HepG2 (cell line): ENCODE measurements around the gene FAM240A. TPM values are rescaled to one million over a fixed set of nuclear protein-coding genes. Genes with fewer than 3 reads are reported as not detected.

Experiments
- CENPT ChIP-seq: sonication (generic); formaldehyde crosslinking; IDR thresholded peaks from 2 replicates; pipeline ENCODE4 v1.8.0; 2022; ENCODE audit warnings: low read depth, mild to moderate bottlenecking, moderate library complexity, missing genetic modification reagents
- CREM ChIP-seq, 2 experiments: sonication (generic) in 1 of 2; formaldehyde crosslinking in 1 of 2; IDR thresholded peaks; 2 replicates each; pipeline versions ENCODE4 v1.4.0 to v1.6.1; 2016 to 2020; ENCODE audit warnings: antibody characterized with exemption in 1 of 2, mild to moderate bottlenecking in 1 of 2, missing genetic modification reagents in 1 of 2
- EED ChIP-seq: sonication (generic); formaldehyde crosslinking; IDR thresholded peaks from 2 replicates; pipeline ENCODE4 v1.5.0; 2020; ENCODE audit warnings: mild to moderate bottlenecking, missing genetic modification reagents
- EP300 ChIP-seq, 3 experiments: sonication (generic) in 1 of 3; formaldehyde crosslinking in 1 of 3; IDR thresholded peaks; 2 replicates each; pipeline versions ENCODE4 v1.5.1 to v1.6.1; 2011 to 2020; ENCODE audit warnings: low read depth in 2 of 3, low read length in 2 of 3, borderline replicate concordance in 1 of 3, improper control_type of control experiment in 1 of 3, mild to moderate bottlenecking in 1 of 3, missing genetic modification reagents in 1 of 3, moderate library complexity in 1 of 3
- MTA3 ChIP-seq: sonication (generic); formaldehyde crosslinking; IDR thresholded peaks from 2 replicates; pipeline ENCODE4 v1.4.0; 2020; ENCODE audit warnings: missing genetic modification reagents
- NFRKB ChIP-seq: fragments of 450-650 bp; IDR thresholded peaks from 2 replicates; pipeline ENCODE4 v1.6.1; 2017
- ONECUT2 ChIP-seq: sonication (generic); formaldehyde crosslinking; IDR thresholded peaks from 2 replicates; pipeline ENCODE4 v1.4.0; 2020; ENCODE audit warnings: missing genetic modification reagents
- PHB2 ChIP-seq: fragments of 450-650 bp; IDR thresholded peaks from 2 replicates; pipeline ENCODE4 v1.6.1; 2018; ENCODE audit not compliant: partially characterized antibody
- PHF21A ChIP-seq: sonication (generic); formaldehyde crosslinking; IDR thresholded peaks from 2 replicates; pipeline ENCODE4 v1.5.0; 2020; ENCODE audit warnings: mild to moderate bottlenecking, missing genetic modification reagents
- POLR2G ChIP-seq: fragments of 200-400 bp; formaldehyde crosslinking; IDR thresholded peaks from 2 replicates; pipeline ENCODE4 v1.6.1; 2018; ENCODE audit warnings: mild to moderate bottlenecking, low read depth, low read length, moderate library complexity
- SALL1 ChIP-seq: sonication (generic); formaldehyde crosslinking; IDR thresholded peaks from 2 replicates; pipeline ENCODE4 v1.8.0; 2022; ENCODE audit warnings: mild to moderate bottlenecking, missing genetic modification reagents
- SP5 ChIP-seq: IDR thresholded peaks from 2 replicates; pipeline ENCODE4 v1.6.1; 2016; ENCODE audit warnings: low read depth, borderline replicate concordance
- TCF7 ChIP-seq: sonication (generic); IDR thresholded peaks from 2 replicates; pipeline ENCODE4 v1.6.1; 2016; ENCODE audit warnings: antibody characterized with exemption, low read depth
- ZKSCAN8 ChIP-seq: IDR thresholded peaks from 2 replicates; pipeline ENCODE4 v1.6.1; 2016; ENCODE audit warnings: borderline replicate concordance, missing genetic modification reagents, missing compliant biosample characterization
- ZNF274 ChIP-seq: sonication (generic); formaldehyde crosslinking; IDR thresholded peaks from 2 replicates; pipeline ENCODE4 v1.5.1; 2020; ENCODE audit warnings: mild to moderate bottlenecking, missing genetic modification reagents
- ZNF614 ChIP-seq: IDR thresholded peaks from 2 replicates; pipeline ENCODE4 v1.6.1; 2018; ENCODE audit warnings: missing biosample characterization, missing genetic modification reagents, inconsistent platforms, borderline replicate concordance
- polyA plus RNA-seq, 8 experiments: library from polyadenylated mRNA; depleted of rRNA in 3 of 8; stranded (reverse) in 7 of 8; unstranded in 1 of 8; fragments of >200 nt; fragmentation: Illumina TruSeq in 4 of 8; extraction: Trizol in 4 of 8; gene quantifications; 2 replicates each; pipeline versions ENCODE4 v1.2.1 to v1.2.3, GENCODE V29; 2011 to 2016; ENCODE audit warnings: low read depth in 4 of 8, missing spikeins in 1 of 8, mixed read lengths in 1 of 8; ENCODE audit not compliant: insufficient read depth in 1 of 8
- total RNA-seq, 5 experiments: library from RNA; depleted of rRNA; stranded (reverse); fragments of >200 nt; fragmentation: Illumina TruSeq; extraction: Trizol; gene quantifications; 2 replicates each; pipeline ENCODE4 v1.2.3, GENCODE V29; 2016; ENCODE audit warnings: low read depth in 1 of 5
- TF ChIP-seq, protein P1 (sequence below): sonication (generic); formaldehyde crosslinking; IDR thresholded peaks from 2 replicates; pipeline ENCODE4 v1.5.1; 2020; ENCODE audit warnings: mild to moderate bottlenecking, missing genetic modification reagents, borderline replicate concordance
- TF ChIP-seq, protein P2 (sequence below): sonication (generic); formaldehyde crosslinking; IDR thresholded peaks from 2 replicates; pipeline ENCODE4 v1.4.0; 2020; ENCODE audit warnings: missing genetic modification reagents, borderline replicate concordance
- TF ChIP-seq, protein P3 (sequence below): IDR thresholded peaks from 2 replicates; pipeline ENCODE4 v1.6.1; 2016; ENCODE audit warnings: mild to moderate bottlenecking
- TF ChIP-seq, protein P4 (sequence below): IDR thresholded peaks from 2 replicates; pipeline ENCODE4 v1.6.1; 2016; ENCODE audit warnings: missing genetic modification reagents, missing compliant biosample characterization

FAM240A gene
- total and polyA plus RNA-seq, 2 of the 13 experiments (the other 11 are each of a cell fraction or from before 2014, with no cell fraction given), result not detected

DNA sequence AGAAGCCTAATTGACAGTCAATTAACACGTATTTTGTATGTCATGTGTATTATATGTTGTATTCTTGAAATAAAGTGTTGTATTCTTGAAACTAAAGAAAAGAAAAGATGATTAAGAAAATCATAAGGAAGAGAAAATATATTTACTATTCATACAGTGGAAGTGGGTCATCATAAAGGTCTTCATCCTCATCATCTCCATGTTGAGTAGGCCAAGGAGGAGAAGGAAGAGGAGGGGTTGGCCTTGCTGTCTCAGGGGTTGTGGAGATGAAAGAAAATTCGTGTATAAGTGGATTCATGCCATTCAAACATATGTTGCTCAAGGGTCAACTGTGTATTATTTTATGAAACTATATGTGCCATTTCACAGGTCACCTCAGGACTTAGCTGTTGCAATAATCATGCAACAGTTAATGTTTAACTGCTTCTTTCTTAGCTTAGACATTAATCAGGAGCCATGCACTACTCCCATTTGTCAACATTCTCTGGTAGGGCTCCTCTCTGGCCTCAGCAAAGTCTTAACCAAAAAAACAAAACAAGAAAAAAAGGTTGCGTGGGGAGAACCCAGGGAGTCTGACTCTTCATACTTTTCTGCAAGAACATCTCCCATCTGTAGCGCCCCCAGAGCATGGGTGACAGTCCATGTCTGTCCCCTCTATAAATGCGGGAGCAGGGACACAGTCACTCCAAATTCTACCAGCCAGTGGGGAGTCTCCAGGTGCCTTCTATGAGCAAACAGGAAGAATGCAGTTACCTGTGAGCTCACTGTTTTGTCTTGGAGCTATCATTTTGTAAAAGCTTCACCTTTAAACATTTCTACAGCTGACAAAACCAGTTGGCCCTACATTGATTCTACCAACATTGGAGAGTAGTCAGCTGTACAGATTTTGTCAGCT lies 26.3 kb upstream of the FAM240A start (continued):
- TF ChIP-seq, protein P1, sequence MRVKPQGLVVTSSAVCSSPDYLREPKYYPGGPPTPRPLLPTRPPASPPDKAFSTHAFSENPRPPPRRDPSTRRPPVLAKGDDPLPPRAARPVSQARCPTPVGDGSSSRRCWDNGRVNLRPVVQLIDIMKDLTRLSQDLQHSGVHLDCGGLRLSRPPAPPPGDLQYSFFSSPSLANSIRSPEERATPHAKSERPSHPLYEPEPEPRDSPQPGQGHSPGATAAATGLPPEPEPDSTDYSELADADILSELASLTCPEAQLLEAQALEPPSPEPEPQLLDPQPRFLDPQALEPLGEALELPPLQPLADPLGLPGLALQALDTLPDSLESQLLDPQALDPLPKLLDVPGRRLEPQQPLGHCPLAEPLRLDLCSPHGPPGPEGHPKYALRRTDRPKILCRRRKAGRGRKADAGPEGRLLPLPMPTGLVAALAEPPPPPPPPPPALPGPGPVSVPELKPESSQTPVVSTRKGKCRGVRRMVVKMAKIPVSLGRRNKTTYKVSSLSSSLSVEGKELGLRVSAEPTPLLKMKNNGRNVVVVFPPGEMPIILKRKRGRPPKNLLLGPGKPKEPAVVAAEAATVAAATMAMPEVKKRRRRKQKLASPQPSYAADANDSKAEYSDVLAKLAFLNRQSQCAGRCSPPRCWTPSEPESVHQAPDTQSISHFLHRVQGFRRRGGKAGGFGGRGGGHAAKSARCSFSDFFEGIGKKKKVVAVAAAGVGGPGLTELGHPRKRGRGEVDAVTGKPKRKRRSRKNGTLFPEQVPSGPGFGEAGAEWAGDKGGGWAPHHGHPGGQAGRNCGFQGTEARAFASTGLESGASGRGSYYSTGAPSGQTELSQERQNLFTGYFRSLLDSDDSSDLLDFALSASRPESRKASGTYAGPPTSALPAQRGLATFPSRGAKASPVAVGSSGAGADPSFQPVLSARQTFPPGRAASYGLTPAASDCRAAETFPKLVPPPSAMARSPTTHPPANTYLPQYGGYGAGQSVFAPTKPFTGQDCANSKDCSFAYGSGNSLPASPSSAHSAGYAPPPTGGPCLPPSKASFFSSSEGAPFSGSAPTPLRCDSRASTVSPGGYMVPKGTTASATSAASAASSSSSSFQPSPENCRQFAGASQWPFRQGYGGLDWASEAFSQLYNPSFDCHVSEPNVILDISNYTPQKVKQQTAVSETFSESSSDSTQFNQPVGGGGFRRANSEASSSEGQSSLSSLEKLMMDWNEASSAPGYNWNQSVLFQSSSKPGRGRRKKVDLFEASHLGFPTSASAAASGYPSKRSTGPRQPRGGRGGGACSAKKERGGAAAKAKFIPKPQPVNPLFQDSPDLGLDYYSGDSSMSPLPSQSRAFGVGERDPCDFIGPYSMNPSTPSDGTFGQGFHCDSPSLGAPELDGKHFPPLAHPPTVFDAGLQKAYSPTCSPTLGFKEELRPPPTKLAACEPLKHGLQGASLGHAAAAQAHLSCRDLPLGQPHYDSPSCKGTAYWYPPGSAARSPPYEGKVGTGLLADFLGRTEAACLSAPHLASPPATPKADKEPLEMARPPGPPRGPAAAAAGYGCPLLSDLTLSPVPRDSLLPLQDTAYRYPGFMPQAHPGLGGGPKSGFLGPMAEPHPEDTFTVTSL (CRISPR knock-in tag), result peak; percentile 33; the same call in 1 of the 2 replicates
- no peak for TF ChIP-seq CENPT (CRISPR knock-in tag)
- TF ChIP-seq ZNF274 (CRISPR knock-in tag), result no peak
- 0 out of 2 replicates have a peak, but pooled peaks have one; percentile 29 for TF ChIP-seq TCF7
- no peak for TF ChIP-seq NFRKB
- TF ChIP-seq, protein P2, sequence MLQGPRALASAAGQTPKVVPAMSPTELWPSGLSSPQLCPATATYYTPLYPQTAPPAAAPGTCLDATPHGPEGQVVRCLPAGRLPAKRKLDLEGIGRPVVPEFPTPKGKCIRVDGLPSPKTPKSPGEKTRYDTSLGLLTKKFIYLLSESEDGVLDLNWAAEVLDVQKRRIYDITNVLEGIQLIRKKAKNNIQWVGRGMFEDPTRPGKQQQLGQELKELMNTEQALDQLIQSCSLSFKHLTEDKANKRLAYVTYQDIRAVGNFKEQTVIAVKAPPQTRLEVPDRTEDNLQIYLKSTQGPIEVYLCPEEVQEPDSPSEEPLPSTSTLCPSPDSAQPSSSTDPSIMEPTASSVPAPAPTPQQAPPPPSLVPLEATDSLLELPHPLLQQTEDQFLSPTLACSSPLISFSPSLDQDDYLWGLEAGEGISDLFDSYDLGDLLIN (CRISPR knock-in tag), result no peak
- no peak for TF ChIP-seq MTA3 (CRISPR knock-in tag)
- peak; percentile 51 for TF ChIP-seq CREM (IDR thresholded peaks at IDR 0.05)
- TF ChIP-seq CREM (CRISPR knock-in tag; IDR thresholded peaks at IDR 0.05), result no peak
- TF ChIP-seq EP300 (IDR thresholded peaks at IDR 0.05; ENCODE audit: low read depth in 2 of 2, low read length in 2 of 2), result peak in 1 of 2 experiments; percentile 89; a peak in 2 of 4 replicates
- peak; percentile 56; the same call in 1 of the 2 replicates for TF ChIP-seq EP300 (CRISPR knock-in tag; IDR thresholded peaks at IDR 0.05; ENCODE audit: borderline replicate concordance)
- TF ChIP-seq, protein P3, sequence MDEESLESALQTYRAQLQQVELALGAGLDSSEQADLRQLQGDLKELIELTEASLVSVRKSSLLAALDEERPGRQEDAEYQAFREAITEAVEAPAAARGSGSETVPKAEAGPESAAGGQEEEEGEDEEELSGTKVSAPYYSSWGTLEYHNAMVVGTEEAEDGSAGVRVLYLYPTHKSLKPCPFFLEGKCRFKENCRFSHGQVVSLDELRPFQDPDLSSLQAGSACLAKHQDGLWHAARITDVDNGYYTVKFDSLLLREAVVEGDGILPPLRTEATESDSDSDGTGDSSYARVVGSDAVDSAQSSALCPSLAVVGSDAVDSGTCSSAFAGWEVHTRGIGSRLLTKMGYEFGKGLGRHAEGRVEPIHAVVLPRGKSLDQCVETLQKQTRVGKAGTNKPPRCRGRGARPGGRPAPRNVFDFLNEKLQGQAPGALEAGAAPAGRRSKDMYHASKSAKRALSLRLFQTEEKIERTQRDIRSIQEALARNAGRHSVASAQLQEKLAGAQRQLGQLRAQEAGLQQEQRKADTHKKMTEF, result peak; percentile 44; the same call in 1 of the 2 replicates
- TF ChIP-seq SP5 (CRISPR knock-in tag), result no peak
- TF ChIP-seq ZNF614 (CRISPR knock-in tag), result 0 out of 2 replicates have a peak, but pooled peaks have one; percentile 42
- TF ChIP-seq POLR2G, result no peak
- peak; percentile 48; the same call in 1 of the 2 replicates for TF ChIP-seq ZKSCAN8 (CRISPR knock-in tag)
- TF ChIP-seq, protein P4, sequence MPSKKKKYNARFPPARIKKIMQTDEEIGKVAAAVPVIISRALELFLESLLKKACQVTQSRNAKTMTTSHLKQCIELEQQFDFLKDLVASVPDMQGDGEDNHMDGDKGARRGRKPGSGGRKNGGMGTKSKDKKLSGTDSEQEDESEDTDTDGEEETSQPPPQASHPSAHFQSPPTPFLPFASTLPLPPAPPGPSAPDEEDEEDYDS (CRISPR knock-in tag), result peak; percentile 46; the same call in 1 of the 2 replicates
- TF ChIP-seq ONECUT2 (CRISPR knock-in tag), result no peak
- TF ChIP-seq EED (CRISPR knock-in tag), result no peak
- peak; percentile 33; the same call in 1 of the 2 replicates for TF ChIP-seq SALL1
- TF ChIP-seq PHB2, result no peak
- TF ChIP-seq PHF21A, result peak; percentile 45; the same call in 1 of the 2 replicates
